Stimulated activated CD4-positive, alpha-beta T cell treated with anti-CD3 and anti-CD28 coated beads, Interleukin-4, amount 100 ng/mL, for 48 hours (primary cell): Measurements from ENCODE around the gene MRPL28.
"Not testable (repeated sequence)": the region's sequence is repeated elsewhere in the genome, so short reads cannot be mapped to it uniquely, and the experiment has no call there.

Experiments used
- DNase-seq, 2 donors: peaks; one replicate each; pipeline ENCODE4 v3.0.0-alpha.2; 2020; ENCODE audit warnings: low read depth in 2 of 2

The MRPL28 gene

GRCh38 chr16:370443-370842 is at the start of gene MRPL28:
TSS of gene MRPL28 (minus strand) at chr16:370538. CDS start at chr16:370218, 320 bp downstream.
- DNase-seq = peak; percentile 92

GRCh38 chr16:415170-415498 is 44.8 kb upstream of the MRPL28 start:
- DNase-seq = not testable (repeated sequence)

GRCh38 chr16:414395-415169 is 44.2 kb upstream of the MRPL28 start:
- no peak for DNase-seq

- DNase-seq = no peak
These were observed 41.4 kb upstream of the MRPL28 start for GRCh38 chr16:411576-412265.

- no peak for DNase-seq
These were observed 40.3 kb upstream of the MRPL28 start for GRCh38 chr16:410516-411178.

- no peak for DNase-seq
These were observed 36.9 kb upstream of the MRPL28 start for GRCh38 chr16:407253-407652.

GRCh38 chr16:405548-406506 is 35.5 kb upstream of the MRPL28 start:
- no peak for DNase-seq

- DNase-seq = no peak
These were observed 34.7 kb upstream of the MRPL28 start for GRCh38 chr16:404971-405486.

GRCh38 chr16:401468-402348 is 31.4 kb upstream of the MRPL28 start, which contains the start of gene DECR2:
TSS of gene DECR2 (plus strand) at chr16:401885. CDS start at chr16:401964, 79 bp downstream.
- peak; percentile 99 to 100 for DNase-seq

GRCh38 chr16:400061-400591 is 29.8 kb upstream of the MRPL28 start:
- DNase-seq = no peak

- DNase-seq = no peak
These were observed 29.1 kb upstream of the MRPL28 start for GRCh38 chr16:399340-400019.

- DNase-seq = no peak
These were observed 28.4 kb upstream of the MRPL28 start for GRCh38 chr16:398561-399339.

- no peak for DNase-seq
These were observed 27.5 kb upstream of the MRPL28 start for GRCh38 chr16:397736-398332.

- no peak for DNase-seq
These were observed 26.9 kb upstream of the MRPL28 start, which contains the start of gene NME4 for GRCh38 chr16:397135-397661. TSS of gene NME4 (plus strand) at chr16:397199. CDS start at chr16:397223, 24 bp downstream.

GRCh38 chr16:396605-397004 is 26.3 kb upstream of the MRPL28 start:
- no peak for DNase-seq

- DNase-seq = no peak
These were observed 25.9 kb upstream of the MRPL28 start for GRCh38 chr16:396199-396598.

- no peak for DNase-seq
These were observed 22.2 kb upstream of the MRPL28 start for GRCh38 chr16:392450-393030.
